CD14-positive monocyte (primary cell): ENCODE data around the gene CDK6. TPM values are rescaled to one million over a fixed set of nuclear protein-coding genes. Genes with fewer than 3 reads are reported as not detected.

Experiments used
- DNase-seq, 3 donors: peaks; one replicate each; pipeline ENCODE4 v3.0.0-alpha.2; 2011 to 2022
- H2AFZ ChIP-seq: 2 replicates; pipeline ENCODE4 v1.6.0; 2012; ENCODE audit warnings: mild to moderate bottlenecking, low read depth, low read length, inconsistent platforms; ENCODE audit not compliant: insufficient read depth, poor library complexity, severe bottlenecking
- H3K27ac ChIP-seq, 2 donors: 1 replicate in 1 of 2; 2 replicates in 1 of 2; pipeline ENCODE4 v1.5.1; 2012 to 2013; ENCODE audit warnings: low read length in 2 of 2, control low read depth in 1 of 2, inconsistent platforms in 1 of 2, low read depth in 1 of 2, mild to moderate bottlenecking in 1 of 2
- H3K27me3 ChIP-seq, 2 donors: one replicate each; pipeline versions ENCODE4 v1.6.0 to v1.6.1; 2011 to 2013; ENCODE audit warnings: low read length in 2 of 2; ENCODE audit not compliant: control insufficient read depth in 2 of 2, insufficient read depth in 2 of 2
- H3K36me3 ChIP-seq, 2 donors: replicated peaks in 1 of 2; 1 replicate in 1 of 2; 2 replicates in 1 of 2; pipeline versions ENCODE4 v1.5.1 to v1.6.1; 2012 to 2013; ENCODE audit warnings: low read length in 2 of 2, control low read depth in 1 of 2, inconsistent platforms in 1 of 2, mild to moderate bottlenecking in 1 of 2; ENCODE audit not compliant: insufficient read depth in 2 of 2, control insufficient read depth in 1 of 2
- H3K4me1 ChIP-seq, 2 donors: 1 replicate in 1 of 2; 2 replicates in 1 of 2; pipeline versions ENCODE4 v1.5.1 to v1.6.1; 2012 to 2013; ENCODE audit warnings: low read length in 2 of 2, control low read depth in 1 of 2, inconsistent platforms in 1 of 2, mild to moderate bottlenecking in 1 of 2, moderate library complexity in 1 of 2; ENCODE audit not compliant: insufficient read depth in 2 of 2, control insufficient read depth in 1 of 2
- H3K4me2 ChIP-seq: replicated peaks from 2 replicates; pipeline ENCODE3; 2012; ENCODE audit warnings: low read length, moderate library complexity, mild to moderate bottlenecking; ENCODE audit not compliant: poor library complexity, severe bottlenecking; ENCODE audit errors: extremely low read depth
- H3K4me3 ChIP-seq, 3 experiments: fragments of 200-600 bp in 1 of 3; sonication (generic) in 1 of 3; replicated peaks in 1 of 3; 1 replicate in 2 of 3; 2 replicates in 1 of 3; pipeline ENCODE4 v1.5.1; 2011 to 2013; ENCODE audit warnings: low read length in 3 of 3, mild to moderate bottlenecking in 3 of 3, control low read depth in 2 of 3, low read depth in 2 of 3, inconsistent platforms in 1 of 3, moderate library complexity in 1 of 3
- H3K79me2 ChIP-seq: 2 replicates; pipeline ENCODE4 v1.6.0; 2012; ENCODE audit warnings: mild to moderate bottlenecking, control low read depth, inconsistent platforms, low read length, moderate library complexity; ENCODE audit not compliant: insufficient read depth
- H3K9ac ChIP-seq: 2 replicates; pipeline ENCODE4 v1.6.0; 2017; ENCODE audit warnings: low read length, mild to moderate bottlenecking; ENCODE audit not compliant: insufficient read depth, poor library complexity, severe bottlenecking
- H3K9me3 ChIP-seq, 2 donors: replicated peaks in 1 of 2; 1 replicate in 1 of 2; 2 replicates in 1 of 2; pipeline versions ENCODE4 v1.5.1 to v1.6.1; 2012 to 2013; ENCODE audit warnings: low read length in 2 of 2, control low read depth in 1 of 2; ENCODE audit not compliant: control insufficient read depth in 1 of 2, insufficient read depth in 1 of 2
- H4K20me1 ChIP-seq: 2 replicates; pipeline ENCODE4 v1.6.0; 2012; ENCODE audit warnings: mild to moderate bottlenecking, low read length, control low read depth, moderate library complexity; ENCODE audit not compliant: insufficient read depth
- H3K27ac Mint-ChIP-seq, 7 donors: one replicate each; pipeline ENCODE4 v1.8.0; 2020; ENCODE audit warnings: mild to moderate bottlenecking in 7 of 7, mixed read lengths in 7 of 7, moderate library complexity in 6 of 7, inconsistent platforms in 2 of 7
- H3K27me3 Mint-ChIP-seq, 3 donors: one replicate each; pipeline ENCODE4 v1.8.0; 2021 to 2022; ENCODE audit warnings: low read depth in 3 of 3, mild to moderate bottlenecking in 3 of 3, mixed read lengths in 3 of 3, moderate library complexity in 3 of 3, inconsistent platforms in 1 of 3
- H3K36me3 Mint-ChIP-seq, 2 donors: one replicate each; pipeline ENCODE4 v1.8.0; 2020; ENCODE audit warnings: mixed read lengths in 2 of 2, inconsistent platforms in 1 of 2, mild to moderate bottlenecking in 1 of 2
- H3K4me1 Mint-ChIP-seq: one replicate; pipeline ENCODE4 v1.8.0; 2020; ENCODE audit warnings: mild to moderate bottlenecking, mixed read lengths
- H3K4me3 Mint-ChIP-seq, 2 donors: one replicate each; pipeline ENCODE4 v1.8.0; 2020; ENCODE audit warnings: mild to moderate bottlenecking in 2 of 2, mixed read lengths in 2 of 2, moderate library complexity in 1 of 2
- H3K9me3 Mint-ChIP-seq, 7 donors: one replicate each; pipeline ENCODE4 v1.8.0; 2020 to 2022; ENCODE audit warnings: mixed read lengths in 7 of 7, mild to moderate bottlenecking in 6 of 7, moderate library complexity in 6 of 7, inconsistent platforms in 2 of 7
- CTCF ChIP-seq: fragments of 200-600 bp; IDR thresholded peaks from one replicate; pipeline ENCODE4 v1.8.0; 2022; ENCODE audit warnings: antibody characterized with exemption, mild to moderate bottlenecking
- WGBS: methylation state at CpG from one replicate; pipeline ENCODE4 v1.1.5; 2013; ENCODE audit warnings: missing lambda C conversion rate; ENCODE audit not compliant: insufficient coverage; 5-methylcytosine and 5-hydroxymethylcytosine counted together
- intact Hi-C, 2 donors: fragments of 100-400 bp; cut with micrococcal nuclease; formaldehyde crosslinking; loops; one replicate each; pipeline versions ENCODE4 v1.15.0 to v1.15.1; 2023
- polyA plus RNA-seq, 3 donors: library from polyadenylated mRNA; depleted of rRNA in 1 of 3; unstranded in 2 of 3; stranded (reverse) in 1 of 3; fragments of 300-500 nt in 2 of 3; fragments of >200 nt in 1 of 3; fragmentation: Illumina TruSeq in 2 of 3; gene quantifications; 1 replicate in 2 of 3; 2 replicates in 1 of 3; pipeline ENCODE4 v1.2.3, GENCODE V29; 2012 to 2021

CDK6 gene
- polyA plus RNA-seq, 3 donors: 3.4 to 4.3 (median 3.8) TPM

- peaks cover 95% of the 10 kb centered on the region for H3K79me2 ChIP-seq
- Mint-ChIP-seq H3K36me3 (peaks cover 0 to 10% of the 10 kb centered on the region in 2 donors), H3K4me1 (peaks cover 13% of the 10 kb centered on the region), H3K4me3 (no peak overlapping the region), H3K27ac (no peak overlapping the region), H3K9me3 (peaks cover 0 to 6% (median 1%) of the 10 kb centered on the region in 7 donors), H3K27me3 (no peaks in the 10 kb centered on the region)
- H3K4me3 ChIP-seq: no peak overlapping the region
- H4K20me1 ChIP-seq: no peaks in the 10 kb centered on the region
- no peak for TF ChIP-seq CTCF
- no peaks in the 10 kb centered on the region for H3K9me3 ChIP-seq
- no peak overlapping the region for H3K4me2 ChIP-seq
- H3K4me1 ChIP-seq: no peaks in the 10 kb centered on the region
- no peak overlapping the region for H2AFZ ChIP-seq
- WGBS: no CpG with 5 or more reads among the region's 2 CpGs
- intact Hi-C loops: no loop called here
- no peak overlapping the region for H3K27ac ChIP-seq
- H3K9ac ChIP-seq: no peak overlapping the region
- no peak for DNase-seq
- no peaks in the 10 kb centered on the region for H3K27me3 ChIP-seq
- no peaks in the 10 kb centered on the region for H3K36me3 ChIP-seq
Measured at GRCh38 chr7:92824450-92824849, 11.9 kb downstream of the CDK6 start.

- Histone ChIP-seq H3K4me1 (no peaks in the 10 kb centered on the region), H3K9ac (no peak overlapping the region), H4K20me1 (no peaks in the 10 kb centered on the region), H3K27ac (no peak overlapping the region), H3K4me3 (no peak overlapping the region), H3K36me3 (no peaks in the 10 kb centered on the region), H3K4me2 (no peak overlapping the region), H3K27me3 (no peaks in the 10 kb centered on the region), H3K79me2 (peaks cover 95% of the 10 kb centered on the region), H2AFZ (no peak overlapping the region), H3K9me3 (no peaks in the 10 kb centered on the region)
- peaks cover 11% of the 10 kb centered on the region for H3K4me1 Mint-ChIP-seq
- WGBS: no CpG with 5 or more reads among the region's 1 CpG
- H3K36me3 Mint-ChIP-seq: peaks cover 0 to 11% of the 10 kb centered on the region in 2 donors
- no peak for TF ChIP-seq CTCF
- DNase-seq: no peak
- H3K27ac Mint-ChIP-seq: no peak overlapping the region
- intact Hi-C loops: no loop called here
- H3K4me3 Mint-ChIP-seq: no peak overlapping the region
- no peaks in the 10 kb centered on the region for H3K27me3 Mint-ChIP-seq
- peaks cover 0 to 6% (median 3%) of the 10 kb centered on the region in 7 donors for H3K9me3 Mint-ChIP-seq
Measured at GRCh38 chr7:92823042-92823441, 13.3 kb downstream of the CDK6 start.
